Gastroesophageal sphincter (tissue), 4 donors: ENCODE results near the gene SLC26A9. TPM values are rescaled to one million over a fixed set of nuclear protein-coding genes. Genes with fewer than 3 reads are reported as not detected.

Experiments
- ATAC-seq: fragments of 150-250 bp; one replicate; pipeline ENCODE4 v1.9.1; 2016; ENCODE audit warnings: mild to moderate bottlenecking, moderate library complexity
- H3K27ac ChIP-seq, 4 donors: fragments of 200-600 bp; sonication (generic) in 3 of 4; 1 replicate in 3 of 4; 2 replicates in 1 of 4; pipeline ENCODE4 v1.5.1; 2016 to 2019
- H3K27me3 ChIP-seq: fragments of 200-600 bp; sonication (generic); one replicate; pipeline ENCODE4 v1.5.1; 2019
- H3K36me3 ChIP-seq, 2 donors: fragments of 200-600 bp; sonication (generic); one replicate each; pipeline ENCODE4 v1.5.1; 2019; ENCODE audit warnings: control low read depth in 1 of 2
- H3K4me1 ChIP-seq, 3 donors: fragments of 200-600 bp; sonication (generic); 1 replicate in 2 of 3; 2 replicates in 1 of 3; pipeline ENCODE4 v1.5.1; 2016 to 2019; ENCODE audit warnings: control low read depth in 2 of 3
- H3K4me3 ChIP-seq, 2 donors: fragments of 200-600 bp; sonication (generic); one replicate each; pipeline ENCODE4 v1.5.1; 2019; ENCODE audit warnings: mild to moderate bottlenecking in 1 of 2, moderate library complexity in 1 of 2
- H3K9me3 ChIP-seq, 3 donors: fragments of 200-600 bp; sonication (generic); one replicate each; pipeline ENCODE4 v1.5.1; 2017 to 2019; ENCODE audit warnings: control low read depth in 2 of 3
- CTCF ChIP-seq, 4 experiments: fragments of 200-600 bp in 2 of 4; fragments of 450-650 bp in 2 of 4; sonication (generic) in 1 of 4; IDR thresholded peaks; one replicate each; pipeline ENCODE4 v1.5.1; 2017 to 2019; ENCODE audit warnings: antibody characterized with exemption in 4 of 4, mild to moderate bottlenecking in 2 of 4, moderate library complexity in 2 of 4
- EP300 ChIP-seq: sonication (generic); formaldehyde crosslinking; IDR thresholded peaks from one replicate; pipeline ENCODE4 v1.6.1; 2017; ENCODE audit warnings: antibody characterized with exemption, mild to moderate bottlenecking
- POLR2A ChIP-seq, 2 donors: fragments of 450-650 bp; IDR thresholded peaks; one replicate each; pipeline ENCODE4 v1.6.1; 2017; ENCODE audit warnings: antibody characterized with exemption in 2 of 2, mild to moderate bottlenecking in 2 of 2, moderate library complexity in 1 of 2
- POLR2AphosphoS5 ChIP-seq: sonication (generic); formaldehyde crosslinking; IDR thresholded peaks from one replicate; pipeline ENCODE4 v1.6.1; 2017; ENCODE audit warnings: antibody characterized with exemption
- WGBS, 2 donors: methylation state at CpG; one replicate each; pipeline ENCODE4 v1.1.5; 2018; ENCODE audit warnings: low coverage in 1 of 2; 5-methylcytosine and 5-hydroxymethylcytosine counted together
- total RNA-seq, 4 donors: library from RNA; depleted of rRNA; stranded (reverse); fragments of >200 nt; gene quantifications; one replicate each; pipeline ENCODE4 v1.1.0, GENCODE V29; 2016

Gene SLC26A9
- total RNA-seq, 4 donors from 2014 or later: 0.16 TPM; not detected in 3

DNA sequence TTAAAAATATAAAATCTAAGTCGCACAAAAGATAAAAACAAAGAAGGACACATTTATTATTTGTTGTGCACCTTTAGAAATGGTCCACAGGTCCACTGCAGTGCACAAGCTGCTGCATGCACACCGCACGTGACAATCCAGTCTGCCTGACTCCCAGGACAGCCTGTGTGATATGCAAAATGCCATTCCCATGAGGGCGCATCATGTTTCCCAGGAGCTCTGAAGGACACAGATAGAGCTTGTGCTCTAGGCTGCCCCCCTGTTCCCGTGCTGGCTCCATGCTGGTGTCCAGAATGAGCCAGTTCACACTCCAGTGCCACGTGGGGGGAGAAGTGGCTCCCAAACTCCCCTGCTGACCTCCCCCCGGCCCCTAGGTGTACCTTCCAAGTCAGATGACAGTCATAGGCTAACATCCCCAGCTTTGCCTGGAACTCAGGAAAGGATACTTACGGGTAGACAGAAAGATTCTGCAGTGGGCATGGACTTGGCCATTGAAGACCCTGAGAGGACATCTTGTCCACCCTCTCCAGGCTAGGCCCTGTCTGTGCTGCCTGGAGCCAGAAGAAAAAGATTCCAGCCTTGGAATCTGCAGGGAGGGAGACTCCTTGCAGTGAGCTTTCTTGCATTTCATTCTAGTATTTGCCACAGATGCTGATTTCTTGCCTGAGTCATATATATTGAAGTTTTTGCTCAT, 33.6 kb upstream of the SLC26A9 start:
- Histone ChIP-seq H3K4me3 (no peak overlapping the region), H3K27ac (no peak overlapping the region), H3K27me3 (peaks cover 9% of the 10 kb centered on the region), H3K4me1 (no peaks in the 10 kb centered on the region), H3K36me3 (no peaks in the 10 kb centered on the region), H3K9me3 (no peaks in the 10 kb centered on the region)
- ATAC-seq: no peak
- TF ChIP-seq POLR2A (IDR thresholded peaks at IDR 0.05) (no peak), POLR2AphosphoS5 (no peak), CTCF (IDR thresholded peaks at IDR 0.05) (no peak), EP300 (no peak)
- WGBS, 2 donors: 64 to 69% methylated on average over 4 to 5 of the region's 8 CpGs

GRCh38 chr1:205976036-205976435, 32.8 kb upstream of the SLC26A9 start:
- no peak for ATAC-seq
- WGBS, 2 donors: 80% methylated on average over 1 of the region's 4 CpGs; no CpG with 5 or more reads in 1 of the 2 donors

GRCh38 chr1:205975387-205975998, 32.2 kb upstream of the SLC26A9 start:
- H3K4me1 ChIP-seq: no peaks in the 10 kb centered on the region
- H3K27ac ChIP-seq: no peak overlapping the region
- TF ChIP-seq POLR2AphosphoS5: no peak
- TF ChIP-seq CTCF (IDR thresholded peaks at IDR 0.05): no peak
- no peak for TF ChIP-seq POLR2A (IDR thresholded peaks at IDR 0.05)
- TF ChIP-seq EP300: no peak
- ATAC-seq: no peak
- 40 to 48% methylated on average over 3 to 4 of the region's 15 CpGs for WGBS, 2 donors
- H3K4me3 ChIP-seq: no peak overlapping the region
- no peaks in the 10 kb centered on the region for H3K36me3 ChIP-seq
- H3K27me3 ChIP-seq: peaks cover 9% of the 10 kb centered on the region
- no peaks in the 10 kb centered on the region for H3K9me3 ChIP-seq

More at GRCh38 chr1:205976036-205976435, 32.8 kb upstream of the SLC26A9 start:
- H3K4me1 ChIP-seq: no peaks in the 10 kb centered on the region
- H3K27me3 ChIP-seq: peaks cover 9% of the 10 kb centered on the region
- TF ChIP-seq EP300: no peak
- TF ChIP-seq CTCF (IDR thresholded peaks at IDR 0.05): no peak
- no peak overlapping the region for H3K27ac ChIP-seq
- H3K4me3 ChIP-seq: no peak overlapping the region
- H3K36me3 ChIP-seq: no peaks in the 10 kb centered on the region
- H3K9me3 ChIP-seq: no peaks in the 10 kb centered on the region

GRCh38 chr1:205974712-205975111, 31.5 kb upstream of the SLC26A9 start:
- no peak overlapping the region for H3K27ac ChIP-seq
- TF ChIP-seq CTCF (IDR thresholded peaks at IDR 0.05): no peak
- 53 to 70% methylated on average over 2 to 3 of the region's 3 CpGs for WGBS, 2 donors
- no peaks in the 10 kb centered on the region for H3K36me3 ChIP-seq
- no peaks in the 10 kb centered on the region for H3K4me1 ChIP-seq
- H3K4me3 ChIP-seq: no peak overlapping the region
- no peak for ATAC-seq
- no peaks in the 10 kb centered on the region for H3K9me3 ChIP-seq
- peaks cover 9% of the 10 kb centered on the region for H3K27me3 ChIP-seq
